K562 (cell line): ENCODE results near the gene MADD. TPM values are rescaled to one million over a fixed set of nuclear protein-coding genes. Genes with fewer than 3 reads are reported as not detected.

Experiments used
- ATAC-seq: fragments of 200-7000 bp; cut with Tn5 transposase; 3 replicates; pipeline ENCODE4 v1.9.1; 2020; ENCODE audit warnings: moderate library complexity
- BruUV-seq: library from RNA; stranded (reverse); fragments of 400-500 nt; replicated peaks from 2 replicates; lab custom pipeline; 2021; lab: Mats Ljungman, UMichigan
- CTCF ChIA-PET: fragments of 300-600 bp; formaldehyde crosslinking; extraction: SDS; loops from one replicate; lab custom pipeline; 2021; ENCODE audit warnings: low intra/inter-chr PET ratio; lab: Yijun Ruan, JAX
- POLR2A ChIA-PET: fragments of 300-600, 350-650 bp; sonication (Branson Sonifier 250); formaldehyde crosslinking; extraction: SDS; loops from one replicate; lab custom pipeline; 2021; ENCODE audit warnings: antibody characterized with exemption, inconsistent platforms; lab: Yijun Ruan, JAX
- DNase-seq, 4 experiments: peaks; one replicate each; pipeline versions ENCODE4 v3.0.0 to v3.0.0-alpha.2; 2011 to 2018; ENCODE audit warnings: low spot score in 3 of 4, mixed read lengths in 3 of 4; ENCODE audit errors: extremely low read depth in 1 of 4
- FAIRE-seq: peaks from 2 replicates; lab custom pipeline; 2011; peaks lifted over from hg19 to GRCh38; lab: Jason Lieb, UNC
- H2AFZ ChIP-seq: 2 replicates; pipeline ENCODE4 v1.6.0; 2011; ENCODE audit warnings: low read depth, low read length, control low read depth, inconsistent platforms
- H3K27ac ChIP-seq: fragments of 200-600 bp; 3 replicates; pipeline ENCODE4 v1.8.0; 2011; ENCODE audit warnings: low read depth, mild to moderate bottlenecking, control low read depth, inconsistent platforms, low read length, moderate library complexity, mixed read lengths; ENCODE audit errors: extremely low read depth
- H3K27me3 ChIP-seq, 2 experiments: fragments of 300-600 bp in 1 of 2; 2 replicates in 1 of 2; 3 replicates in 1 of 2; pipeline versions ENCODE4 v1.6.0 to v1.8.0; 2011; ENCODE audit warnings: inconsistent platforms in 2 of 2, low read length in 2 of 2, mild to moderate bottlenecking in 1 of 2, mixed read lengths in 1 of 2, moderate library complexity in 1 of 2; ENCODE audit not compliant: control insufficient read depth in 2 of 2, insufficient read depth in 2 of 2
- H3K36me3 ChIP-seq: fragments of 300-600 bp; 3 replicates; pipeline ENCODE4 v1.8.0; 2011; ENCODE audit warnings: mild to moderate bottlenecking, low read length, inconsistent platforms; ENCODE audit not compliant: control insufficient read depth, insufficient read depth
- H3K4me1 ChIP-seq, 2 experiments: fragments of 200-600 bp in 1 of 2; replicated peaks in 1 of 2; 2 replicates in 1 of 2; 3 replicates in 1 of 2; pipeline versions ENCODE4 v1.5.1 to v1.8.0; 2011; ENCODE audit warnings: inconsistent platforms in 2 of 2, low read length in 2 of 2, mild to moderate bottlenecking in 1 of 2, mixed read lengths in 1 of 2, moderate library complexity in 1 of 2; ENCODE audit not compliant: control insufficient read depth in 2 of 2, insufficient read depth in 2 of 2
- H3K4me2 ChIP-seq: 2 replicates; pipeline ENCODE4 v1.6.1; 2011; ENCODE audit warnings: low read length, control low read depth, inconsistent platforms, mixed read lengths; ENCODE audit not compliant: insufficient read depth
- H3K4me3 ChIP-seq: fragments of 200-600 bp; sonication (generic), shearing (Covaris generic); 2 replicates; pipeline ENCODE4 v1.5.1; 2016; ENCODE audit warnings: control low read depth, inconsistent platforms
- H3K79me2 ChIP-seq: fragments of 200-600 bp; 3 replicates; pipeline ENCODE4 v1.8.0; 2011; ENCODE audit warnings: low read length, inconsistent platforms; ENCODE audit not compliant: control insufficient read depth, insufficient read depth
- H3K9ac ChIP-seq, 2 experiments: 2 replicates each; pipeline versions ENCODE4 v1.6.0 to v1.6.1; 2011; ENCODE audit warnings: low read depth in 2 of 2, low read length in 2 of 2, control low read depth in 1 of 2, inconsistent platforms in 1 of 2, mild to moderate bottlenecking in 1 of 2, mixed read lengths in 1 of 2; ENCODE audit not compliant: insufficient read depth in 1 of 2
- H3K9me1 ChIP-seq: one replicate; pipeline ENCODE4 v1.6.0; 2011; ENCODE audit warnings: inconsistent platforms, mild to moderate bottlenecking, low read length, moderate library complexity; ENCODE audit not compliant: control insufficient read depth, insufficient read depth
- H3K9me3 ChIP-seq: replicated peaks from 2 replicates; pipeline ENCODE4 v1.5.1; 2011; ENCODE audit warnings: low read depth, low read length, inconsistent platforms; ENCODE audit not compliant: control insufficient read depth, insufficient read depth
- H4K20me1 ChIP-seq: replicated peaks from 2 replicates; pipeline ENCODE4 v1.6.1; 2011; ENCODE audit warnings: low read length, inconsistent platforms, mixed read lengths; ENCODE audit not compliant: control insufficient read depth, insufficient read depth
- AFF4 ChIP-seq: sonication (generic); formaldehyde crosslinking; IDR thresholded peaks from 2 replicates; pipeline ENCODE4 v1.8.0; 2023; ENCODE audit warnings: mild to moderate bottlenecking, missing genetic modification reagents
- CEBPG ChIP-seq, 3 experiments: fragments of 200-800 bp in 1 of 3; sonication (Bioruptor generic) in 1 of 3; sonication (generic) in 1 of 3; formaldehyde crosslinking in 1 of 3; IDR thresholded peaks in 2 of 3; conservative IDR thresholded peaks in 1 of 3; 2 replicates each; pipeline versions ENCODE4 v1.6.1 to v1.8.0; 2016 to 2022; ENCODE audit warnings: missing compliant biosample characterization in 2 of 3, missing genetic modification characterization in 2 of 3, mild to moderate bottlenecking in 1 of 3, missing genetic modification reagents in 1 of 3
- COPS2 ChIP-seq: fragments of 450-650 bp; conservative IDR thresholded peaks from 2 replicates; pipeline ENCODE4 v1.6.1; 2016; ENCODE audit warnings: mild to moderate bottlenecking, moderate library complexity
- ILF3 ChIP-seq: fragments of 450-650 bp; IDR thresholded peaks from 2 replicates; pipeline ENCODE4 v1.6.1; 2018; ENCODE audit warnings: antibody characterized with exemption, mild to moderate bottlenecking, moderate library complexity, borderline replicate concordance
- RAD51 ChIP-seq: fragments of 450-650 bp; IDR thresholded peaks from 2 replicates; pipeline ENCODE4 v1.7.1; 2016; ENCODE audit warnings: low read depth, mild to moderate bottlenecking, borderline replicate concordance
- TGIF2 ChIP-seq: sonication (generic); formaldehyde crosslinking; IDR thresholded peaks from 2 replicates; pipeline ENCODE4 v1.8.1; 2022; ENCODE audit warnings: mild to moderate bottlenecking, missing genetic modification reagents, moderate library complexity
- ZNF175 ChIP-seq: fragments of 200-800 bp; sonication (Bioruptor generic); IDR thresholded peaks from 2 replicates; pipeline ENCODE4 v1.6.1; 2016; ENCODE audit warnings: low read depth, mild to moderate bottlenecking, missing genetic modification characterization, missing compliant biosample characterization
- ZNF217 ChIP-seq: sonication (generic); formaldehyde crosslinking; IDR thresholded peaks from 2 replicates; pipeline ENCODE4 v1.8.0; 2022; ENCODE audit warnings: mild to moderate bottlenecking, missing genetic modification reagents
- WGBS: fragments of 100-300 bp; shearing (Covaris generic); methylation state at CpG from one replicate; pipeline ENCODE4 v1.1.6; 2016; ENCODE audit warnings: low coverage, mixed read lengths; ENCODE audit not compliant: insufficient coverage; ENCODE audit errors: missing lambda C conversion rate; 5-methylcytosine and 5-hydroxymethylcytosine counted together
- in situ Hi-C: fragments of 300-500 bp; cut with MboI; formaldehyde crosslinking; loops from 4 replicates; pipeline ENCODE4 v1.15.0; 2018; ENCODE audit warnings: inconsistent platforms, mixed read lengths
- intact Hi-C: fragments of 100-400 bp; cut with micrococcal nuclease; formaldehyde crosslinking; loops from 2 replicates; pipeline ENCODE4 v1.14.2; 2022
- polyA plus RNA-seq, 8 experiments: library from polyadenylated mRNA; depleted of rRNA in 4 of 8; stranded (reverse) in 5 of 8; unstranded in 3 of 8; fragments of >200 nt; fragmentation: Nextera tagmentation in 2 of 8; fragmentation: Illumina TruSeq in 1 of 8; extraction: Ambion mirVana in 2 of 8; extraction: Trizol in 1 of 8; gene quantifications; 2 replicates each; pipeline versions ENCODE4 v1.2.1 to v1.2.3, GENCODE V29; 2011 to 2014; ENCODE audit warnings: inconsistent platforms in 1 of 8, missing spikeins in 1 of 8
- total RNA-seq, 7 experiments: library from RNA; depleted of rRNA in 6 of 7; stranded (reverse); fragments of >200 nt in 6 of 7; fragmentation: Illumina TruSeq in 2 of 7; extraction: Trizol in 2 of 7; gene quantifications; 2 replicates each; pipeline versions ENCODE4 v1.2.1 to v1.2.3, GENCODE V29; 2011 to 2021; ENCODE audit warnings: low replicate concordance in 1 of 7
- TF ChIP-seq, protein P1 (sequence below): sonication (generic); formaldehyde crosslinking; IDR thresholded peaks from 2 replicates; pipeline ENCODE4 v1.8.1; 2022; ENCODE audit warnings: missing genetic modification reagents
- TF ChIP-seq, protein P2 (sequence below), 2 experiments: IDR thresholded peaks in 1 of 2; conservative IDR thresholded peaks in 1 of 2; 2 replicates each; pipeline ENCODE4 v1.6.1; 2016; ENCODE audit warnings: low read depth in 2 of 2, mild to moderate bottlenecking in 1 of 2, missing compliant biosample characterization in 1 of 2, missing genetic modification characterization in 1 of 2, moderate library complexity in 1 of 2
- TF ChIP-seq, protein P3 (sequence below), 2 experiments: fragments of 450-650 bp in 1 of 2; sonication (generic) in 1 of 2; formaldehyde crosslinking in 1 of 2; IDR thresholded peaks in 1 of 2; conservative IDR thresholded peaks in 1 of 2; 2 replicates each; pipeline versions ENCODE4 v1.6.1 to v1.8.1; 2016 to 2023; ENCODE audit warnings: mild to moderate bottlenecking in 2 of 2, moderate library complexity in 2 of 2, inconsistent platforms in 1 of 2, missing genetic modification reagents in 1 of 2

MADD gene
- total and polyA plus RNA-seq, 9 of the 15 experiments (the other 6 are each of a cell fraction or from before 2014, with no cell fraction given) = 0.68 to 57.6 (median 33.6) TPM

DNA sequence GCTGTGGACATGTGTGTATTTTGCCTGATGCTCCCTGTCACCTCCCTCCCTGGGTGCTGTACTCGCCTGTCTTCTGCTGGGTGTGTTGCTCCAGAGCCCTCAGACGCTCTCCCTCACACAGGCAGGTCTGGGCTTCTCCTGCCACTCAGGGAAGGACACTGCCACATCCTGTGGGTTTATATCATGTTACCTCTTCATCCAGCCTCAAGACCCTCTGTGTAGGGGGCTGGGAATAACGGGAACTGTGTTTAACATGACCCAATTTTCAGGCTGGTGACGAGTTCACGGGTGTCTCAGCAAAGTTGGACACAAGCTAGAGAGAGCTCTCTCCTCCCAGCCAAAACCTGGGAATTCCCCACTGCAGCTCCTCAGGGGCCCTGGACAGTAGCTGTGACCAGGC, 58.0 kb downstream of the MADD start:
- FAIRE-seq (no peak), ATAC-seq (no peak), DNase-seq (no peak)
- Histone ChIP-seq H3K9me1 (no peaks in the 10 kb centered on the region), H3K79me2 (no peaks in the 10 kb centered on the region), H3K9me3 (no peaks in the 10 kb centered on the region), H3K36me3 (peaks cover 28% of the 10 kb centered on the region; the same call in 2 of the 3 replicates), H4K20me1 (no peaks in the 10 kb centered on the region), H3K27me3 (no peaks in the 10 kb centered on the region), H3K4me2 (no peak overlapping the region), H3K9ac (peak overlapping the region in 1 of 2 experiments; percentile 41; a peak in 1 of 4 replicates), H2AFZ (no peak overlapping the region), H3K4me3 (no peak overlapping the region), H3K4me1 (peaks cover 0 to 8% of the 10 kb centered on the region in 2 experiments; a peak in 1 of 5 replicates), H3K27ac (no peak overlapping the region)
- ChIA-PET CTCF (no interaction called here), POLR2A (interaction anchor here (0.7 kb wide), 1 partner anchor 14 kb away, joined by 3 read pairs; no protein-coding TSS in a partner anchor)
- WGBS = 91% methylated on average over 5 of the region's 5 CpGs
- in situ Hi-C loops = no loop called here
- intact Hi-C loops = no loop called here
- no TSS peak for BruUV-seq
- TF ChIP-seq, protein P1, sequence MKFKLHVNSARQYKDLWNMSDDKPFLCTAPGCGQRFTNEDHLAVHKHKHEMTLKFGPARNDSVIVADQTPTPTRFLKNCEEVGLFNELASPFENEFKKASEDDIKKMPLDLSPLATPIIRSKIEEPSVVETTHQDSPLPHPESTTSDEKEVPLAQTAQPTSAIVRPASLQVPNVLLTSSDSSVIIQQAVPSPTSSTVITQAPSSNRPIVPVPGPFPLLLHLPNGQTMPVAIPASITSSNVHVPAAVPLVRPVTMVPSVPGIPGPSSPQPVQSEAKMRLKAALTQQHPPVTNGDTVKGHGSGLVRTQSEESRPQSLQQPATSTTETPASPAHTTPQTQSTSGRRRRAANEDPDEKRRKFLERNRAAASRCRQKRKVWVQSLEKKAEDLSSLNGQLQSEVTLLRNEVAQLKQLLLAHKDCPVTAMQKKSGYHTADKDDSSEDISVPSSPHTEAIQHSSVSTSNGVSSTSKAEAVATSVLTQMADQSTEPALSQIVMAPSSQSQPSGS = no peak
- TF ChIP-seq ILF3 (no peak), ZNF175 (no peak), CEBPG (CRISPR knock-in tag; IDR thresholded peaks at IDR 0.05) (no peak), CEBPG (tag; conservative IDR thresholded peaks at IDR 0.05 in 1 of 2, IDR thresholded peaks at IDR 0.05 in 1 of 2) (no peak), ZNF217 (CRISPR knock-in tag) (no peak), COPS2 (no peak), AFF4 (no peak), RAD51 (no peak), TGIF2 (CRISPR knock-in tag) (no peak)
- TF ChIP-seq, protein P2, sequence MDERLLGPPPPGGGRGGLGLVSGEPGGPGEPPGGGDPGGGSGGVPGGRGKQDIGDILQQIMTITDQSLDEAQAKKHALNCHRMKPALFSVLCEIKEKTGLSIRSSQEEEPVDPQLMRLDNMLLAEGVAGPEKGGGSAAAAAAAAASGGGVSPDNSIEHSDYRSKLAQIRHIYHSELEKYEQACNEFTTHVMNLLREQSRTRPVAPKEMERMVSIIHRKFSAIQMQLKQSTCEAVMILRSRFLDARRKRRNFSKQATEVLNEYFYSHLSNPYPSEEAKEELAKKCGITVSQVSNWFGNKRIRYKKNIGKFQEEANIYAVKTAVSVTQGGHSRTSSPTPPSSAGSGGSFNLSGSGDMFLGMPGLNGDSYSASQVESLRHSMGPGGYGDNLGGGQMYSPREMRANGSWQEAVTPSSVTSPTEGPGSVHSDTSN (CRISPR knock-in tag; IDR thresholded peaks at IDR 0.05; ENCODE audit: low read depth) = no peak
- TF ChIP-seq, protein P2 (tag; conservative IDR thresholded peaks at IDR 0.05; ENCODE audit: low read depth) = no peak
- TF ChIP-seq, protein P3, sequence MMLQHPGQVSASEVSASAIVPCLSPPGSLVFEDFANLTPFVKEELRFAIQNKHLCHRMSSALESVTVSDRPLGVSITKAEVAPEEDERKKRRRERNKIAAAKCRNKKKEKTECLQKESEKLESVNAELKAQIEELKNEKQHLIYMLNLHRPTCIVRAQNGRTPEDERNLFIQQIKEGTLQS (IDR thresholded peaks at IDR 0.05) = no peak
- TF ChIP-seq, protein P3 (CRISPR knock-in tag; conservative IDR thresholded peaks at IDR 0.05) = no peak
